CD14-positive monocyte (primary cell): ENCODE measurements around the gene CRB2. TPM values are rescaled to one million over a fixed set of nuclear protein-coding genes. Genes with fewer than 3 reads are reported as not detected.

Experiments used
- DNase-seq, 3 donors: peaks; one replicate each; pipeline ENCODE4 v3.0.0-alpha.2; 2011 to 2022
- H2AFZ ChIP-seq: 2 replicates; pipeline ENCODE4 v1.6.0; 2012; ENCODE audit warnings: mild to moderate bottlenecking, low read depth, low read length, inconsistent platforms; ENCODE audit not compliant: insufficient read depth, poor library complexity, severe bottlenecking
- H3K27ac ChIP-seq, 2 donors: 1 replicate in 1 of 2; 2 replicates in 1 of 2; pipeline ENCODE4 v1.5.1; 2012 to 2013; ENCODE audit warnings: low read length in 2 of 2, control low read depth in 1 of 2, inconsistent platforms in 1 of 2, low read depth in 1 of 2, mild to moderate bottlenecking in 1 of 2
- H3K27me3 ChIP-seq, 2 donors: one replicate each; pipeline versions ENCODE4 v1.6.0 to v1.6.1; 2011 to 2013; ENCODE audit warnings: low read length in 2 of 2; ENCODE audit not compliant: control insufficient read depth in 2 of 2, insufficient read depth in 2 of 2
- H3K36me3 ChIP-seq, 2 donors: replicated peaks in 1 of 2; 1 replicate in 1 of 2; 2 replicates in 1 of 2; pipeline versions ENCODE4 v1.5.1 to v1.6.1; 2012 to 2013; ENCODE audit warnings: low read length in 2 of 2, control low read depth in 1 of 2, inconsistent platforms in 1 of 2, mild to moderate bottlenecking in 1 of 2; ENCODE audit not compliant: insufficient read depth in 2 of 2, control insufficient read depth in 1 of 2
- H3K4me1 ChIP-seq, 2 donors: 1 replicate in 1 of 2; 2 replicates in 1 of 2; pipeline versions ENCODE4 v1.5.1 to v1.6.1; 2012 to 2013; ENCODE audit warnings: low read length in 2 of 2, control low read depth in 1 of 2, inconsistent platforms in 1 of 2, mild to moderate bottlenecking in 1 of 2, moderate library complexity in 1 of 2; ENCODE audit not compliant: insufficient read depth in 2 of 2, control insufficient read depth in 1 of 2
- H3K4me2 ChIP-seq: replicated peaks from 2 replicates; pipeline ENCODE3; 2012; ENCODE audit warnings: low read length, moderate library complexity, mild to moderate bottlenecking; ENCODE audit not compliant: poor library complexity, severe bottlenecking; ENCODE audit errors: extremely low read depth
- H3K4me3 ChIP-seq, 3 experiments: fragments of 200-600 bp in 1 of 3; sonication (generic) in 1 of 3; replicated peaks in 1 of 3; 1 replicate in 2 of 3; 2 replicates in 1 of 3; pipeline ENCODE4 v1.5.1; 2011 to 2013; ENCODE audit warnings: low read length in 3 of 3, mild to moderate bottlenecking in 3 of 3, control low read depth in 2 of 3, low read depth in 2 of 3, inconsistent platforms in 1 of 3, moderate library complexity in 1 of 3
- H3K79me2 ChIP-seq: 2 replicates; pipeline ENCODE4 v1.6.0; 2012; ENCODE audit warnings: mild to moderate bottlenecking, control low read depth, inconsistent platforms, low read length, moderate library complexity; ENCODE audit not compliant: insufficient read depth
- H3K9ac ChIP-seq: 2 replicates; pipeline ENCODE4 v1.6.0; 2017; ENCODE audit warnings: low read length, mild to moderate bottlenecking; ENCODE audit not compliant: insufficient read depth, poor library complexity, severe bottlenecking
- H3K9me3 ChIP-seq, 2 donors: replicated peaks in 1 of 2; 1 replicate in 1 of 2; 2 replicates in 1 of 2; pipeline versions ENCODE4 v1.5.1 to v1.6.1; 2012 to 2013; ENCODE audit warnings: low read length in 2 of 2, control low read depth in 1 of 2; ENCODE audit not compliant: control insufficient read depth in 1 of 2, insufficient read depth in 1 of 2
- H4K20me1 ChIP-seq: 2 replicates; pipeline ENCODE4 v1.6.0; 2012; ENCODE audit warnings: mild to moderate bottlenecking, low read length, control low read depth, moderate library complexity; ENCODE audit not compliant: insufficient read depth
- H3K27ac Mint-ChIP-seq, 7 donors: one replicate each; pipeline ENCODE4 v1.8.0; 2020; ENCODE audit warnings: mild to moderate bottlenecking in 7 of 7, mixed read lengths in 7 of 7, moderate library complexity in 6 of 7, inconsistent platforms in 2 of 7
- H3K27me3 Mint-ChIP-seq, 3 donors: one replicate each; pipeline ENCODE4 v1.8.0; 2021 to 2022; ENCODE audit warnings: low read depth in 3 of 3, mild to moderate bottlenecking in 3 of 3, mixed read lengths in 3 of 3, moderate library complexity in 3 of 3, inconsistent platforms in 1 of 3
- H3K36me3 Mint-ChIP-seq, 2 donors: one replicate each; pipeline ENCODE4 v1.8.0; 2020; ENCODE audit warnings: mixed read lengths in 2 of 2, inconsistent platforms in 1 of 2, mild to moderate bottlenecking in 1 of 2
- H3K4me1 Mint-ChIP-seq: one replicate; pipeline ENCODE4 v1.8.0; 2020; ENCODE audit warnings: mild to moderate bottlenecking, mixed read lengths
- H3K4me3 Mint-ChIP-seq, 2 donors: one replicate each; pipeline ENCODE4 v1.8.0; 2020; ENCODE audit warnings: mild to moderate bottlenecking in 2 of 2, mixed read lengths in 2 of 2, moderate library complexity in 1 of 2
- H3K9me3 Mint-ChIP-seq, 7 donors: one replicate each; pipeline ENCODE4 v1.8.0; 2020 to 2022; ENCODE audit warnings: mixed read lengths in 7 of 7, mild to moderate bottlenecking in 6 of 7, moderate library complexity in 6 of 7, inconsistent platforms in 2 of 7
- CTCF ChIP-seq: fragments of 200-600 bp; IDR thresholded peaks from one replicate; pipeline ENCODE4 v1.8.0; 2022; ENCODE audit warnings: antibody characterized with exemption, mild to moderate bottlenecking
- WGBS: methylation state at CpG from one replicate; pipeline ENCODE4 v1.1.5; 2013; ENCODE audit warnings: missing lambda C conversion rate; ENCODE audit not compliant: insufficient coverage; 5-methylcytosine and 5-hydroxymethylcytosine counted together
- intact Hi-C, 2 donors: fragments of 100-400 bp; cut with micrococcal nuclease; formaldehyde crosslinking; loops; one replicate each; pipeline versions ENCODE4 v1.15.0 to v1.15.1; 2023
- polyA plus RNA-seq, 3 donors: library from polyadenylated mRNA; depleted of rRNA in 1 of 3; unstranded in 2 of 3; stranded (reverse) in 1 of 3; fragments of 300-500 nt in 2 of 3; fragments of >200 nt in 1 of 3; fragmentation: Illumina TruSeq in 2 of 3; gene quantifications; 1 replicate in 2 of 3; 2 replicates in 1 of 3; pipeline ENCODE4 v1.2.3, GENCODE V29; 2012 to 2021

The CRB2 gene
- polyA plus RNA-seq, 3 donors: not detected

DNA sequence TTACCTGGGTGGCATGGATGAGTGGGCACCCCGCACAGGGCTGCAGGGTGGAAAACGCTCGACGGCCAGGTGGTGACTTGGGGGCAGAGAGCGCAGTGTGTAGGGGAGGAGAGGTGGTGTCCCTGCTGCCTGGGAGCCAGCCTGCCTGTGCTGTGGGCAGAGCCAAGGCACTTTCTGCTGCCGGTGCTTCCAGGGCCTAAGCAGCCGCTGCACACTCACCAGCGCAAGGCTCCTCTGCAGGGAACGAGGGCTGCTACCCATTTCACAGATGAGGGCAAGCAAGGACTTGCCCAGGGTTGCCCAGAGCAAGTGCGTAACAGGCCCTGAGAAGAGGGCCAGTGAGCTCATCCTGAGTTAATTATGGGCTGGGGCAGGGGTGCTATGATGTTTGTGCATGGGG lies 62.5 kb downstream of the CRB2 start:
- Histone ChIP-seq H3K9ac (no peak overlapping the region), H3K4me3 (no peak overlapping the region), H3K4me1 (no peaks in the 10 kb centered on the region), H3K79me2 (no peaks in the 10 kb centered on the region), H3K4me2 (no peak overlapping the region), H2AFZ (no peak overlapping the region), H3K36me3 (peaks cover 80 to 100% of the 10 kb centered on the region in 2 donors), H3K9me3 (no peaks in the 10 kb centered on the region), H4K20me1 (peaks cover 34% of the 10 kb centered on the region), H3K27ac (no peak overlapping the region), H3K27me3 (no peaks in the 10 kb centered on the region)
- H3K27me3 Mint-ChIP-seq: peaks cover 0 to 5% (median 3%) of the 10 kb centered on the region in 3 donors
- no peak overlapping the region for H3K4me3 Mint-ChIP-seq
- no peaks in the 10 kb centered on the region for H3K4me1 Mint-ChIP-seq
- 94% methylated on average over 10 of the region's 10 CpGs for WGBS
- no peak for DNase-seq
- intact Hi-C loops: no loop called here
- no peak overlapping the region for H3K27ac Mint-ChIP-seq
- H3K36me3 Mint-ChIP-seq: peaks cover 88 to 93% of the 10 kb centered on the region in 2 donors
- no peak for TF ChIP-seq CTCF
- H3K9me3 Mint-ChIP-seq: no peaks in the 10 kb centered on the region

- H2AFZ ChIP-seq: no peak overlapping the region
- Mint-ChIP-seq H3K4me1 (no peaks in the 10 kb centered on the region), H3K27ac (peak overlapping the region in 1 of 7 donors; percentile 57), H3K9me3 (no peaks in the 10 kb centered on the region), H3K27me3 (peaks cover 0 to 6% (median 3%) of the 10 kb centered on the region in 3 donors), H3K36me3 (peaks cover 92 to 93% of the 10 kb centered on the region in 2 donors), H3K4me3 (no peak overlapping the region)
- intact Hi-C loops: no loop called here
- no peaks in the 10 kb centered on the region for H3K4me1 ChIP-seq
- H3K4me2 ChIP-seq: no peak overlapping the region
- H3K27ac ChIP-seq: no peak overlapping the region
- peaks cover 83 to 100% of the 10 kb centered on the region in 2 donors for H3K36me3 ChIP-seq
- no peak overlapping the region for H3K4me3 ChIP-seq
- no peak overlapping the region for H3K9ac ChIP-seq
- H3K27me3 ChIP-seq: no peaks in the 10 kb centered on the region
- no peaks in the 10 kb centered on the region for H3K9me3 ChIP-seq
- WGBS: 100% methylated on average over 4 of the region's 4 CpGs
- H3K79me2 ChIP-seq: no peaks in the 10 kb centered on the region
- peaks cover 29% of the 10 kb centered on the region for H4K20me1 ChIP-seq
- no peak for TF ChIP-seq CTCF
- DNase-seq: no peak
Observed at GRCh38 chr9:123419091-123419490, 63.1 kb downstream of the CRB2 start.
